Left cardiac atrium (tissue), 4 donors: ENCODE results near the gene MX2. TPM values are rescaled to one million over a fixed set of nuclear protein-coding genes. Genes with fewer than 3 reads are reported as not detected.

ENCODE experiments used
- ATAC-seq, 2 donors: fragments of 200-7000 bp; cut with Tn5 transposase; one replicate each; pipeline ENCODE4 v1.9.1; 2020; ENCODE audit warnings: mild to moderate bottlenecking in 2 of 2, moderate library complexity in 2 of 2
- DNase-seq: peaks from one replicate; pipeline ENCODE4 v3.0.0-alpha.2; 2020
- intact Hi-C, 2 donors: fragments of 100-400 bp; cut with DNase I; formaldehyde crosslinking; loops; one replicate each; pipeline versions ENCODE4 v1.14.1 to v1.15.1; 2022 to 2023
- total RNA-seq, 2 donors: library from RNA; stranded (reverse); fragmentation: NEBNext Ultra II Directional; extraction: Animal tissue kit (Norgen Biotek cat#: 25700); gene quantifications; one replicate each; pipeline ENCODE4 v1.2.1, GENCODE V29; 2021
- donor health status: DM: no; HTN: yes; CAD: no.
- donor health status: DM: no; HTN: yes; CAD: no; lungs with severe emphysema.
- donor health status: DM: yes; HTN: yes; CAD: no.
- donor health status: Dilated cardiomyopathy.

MX2 gene
- total RNA-seq, 2 donors from 2014 or later = 7.7 to 14.7 TPM

DNA sequence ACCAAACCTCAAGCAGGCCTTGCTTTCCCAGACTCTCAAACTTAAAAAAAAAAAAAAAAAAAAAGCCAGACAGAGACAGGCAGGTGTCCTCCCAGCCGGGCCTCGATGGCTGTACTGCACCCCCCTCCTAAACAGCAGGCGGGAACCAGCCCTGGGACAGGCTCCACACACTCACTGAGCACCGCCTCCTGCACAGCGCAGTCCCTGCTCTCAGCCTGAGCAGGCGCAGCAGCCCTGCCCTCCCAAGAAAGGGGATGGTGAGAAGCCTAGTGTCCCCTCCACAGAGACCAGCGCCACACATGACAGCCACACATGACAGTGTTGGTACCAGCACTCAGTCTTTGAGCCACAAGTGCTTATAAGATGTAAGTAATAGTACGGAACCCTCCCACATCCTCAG is 11.9 kb downstream of the MX2 start:
- no peak for ATAC-seq
- intact Hi-C loops = no loop called here
- no peak for DNase-seq

DNA sequence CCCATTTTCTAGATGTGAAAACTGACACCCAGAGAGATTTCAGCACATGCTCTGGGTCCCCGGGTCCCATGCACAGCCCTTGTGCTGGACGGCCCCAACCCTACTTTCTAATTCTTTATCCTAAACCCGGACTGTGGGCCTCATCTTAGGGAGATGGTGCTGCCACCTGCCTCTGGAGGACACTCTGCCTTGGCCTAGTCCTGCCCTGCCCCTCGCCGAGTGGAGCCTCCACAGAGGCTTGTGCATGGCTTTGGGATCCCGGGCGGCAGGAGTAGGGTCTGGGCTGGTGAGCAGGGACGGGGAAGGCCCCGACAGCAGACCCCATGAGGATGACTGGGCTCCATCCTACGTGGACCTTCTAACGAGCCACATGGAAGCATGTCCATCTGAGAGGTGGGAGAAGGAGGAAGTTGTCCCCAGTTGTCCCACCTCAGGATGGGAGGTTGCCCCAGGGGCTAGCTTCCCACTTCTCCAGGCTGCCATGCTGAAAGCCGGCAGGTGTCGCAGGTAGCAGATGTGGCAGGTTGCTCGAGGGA is 12.4 kb downstream of the MX2 start:
- intact Hi-C loops = no loop called here
- ATAC-seq (no peak), DNase-seq (no peak)

DNA sequence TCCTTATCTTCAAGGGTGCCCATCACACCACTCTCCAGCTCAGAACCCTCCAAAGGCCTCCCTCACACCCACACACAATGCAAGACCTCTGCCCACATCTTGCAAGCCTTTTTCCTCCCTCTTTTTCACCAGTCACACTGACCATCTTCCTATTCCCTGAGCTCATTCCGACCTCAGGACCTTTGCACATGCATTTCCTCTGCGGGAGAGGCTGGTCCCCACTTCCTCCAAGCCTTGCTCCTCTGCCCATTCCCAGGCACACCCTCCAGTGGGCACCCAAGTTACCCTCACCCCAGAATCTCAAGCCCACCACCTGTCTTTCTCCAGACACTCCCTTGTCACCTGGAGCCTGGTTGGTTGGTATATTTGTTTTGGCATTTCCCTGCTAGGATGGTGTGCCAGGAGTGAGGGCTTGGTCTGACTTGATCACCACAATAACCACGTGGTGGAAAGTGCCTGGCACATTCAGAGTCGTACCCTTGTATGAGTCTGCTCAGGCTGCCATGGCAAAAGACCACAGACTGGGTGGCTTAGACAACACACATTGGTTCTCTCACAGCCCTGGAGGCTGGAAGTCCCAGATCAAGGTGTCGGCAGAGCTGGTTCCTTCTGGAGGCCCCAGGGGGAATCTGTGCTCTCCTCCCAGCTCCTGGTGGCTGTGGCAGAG is 13.2 kb downstream of the MX2 start:
- no peak for ATAC-seq
- intact Hi-C loops = no loop called here
- no peak for DNase-seq

DNA sequence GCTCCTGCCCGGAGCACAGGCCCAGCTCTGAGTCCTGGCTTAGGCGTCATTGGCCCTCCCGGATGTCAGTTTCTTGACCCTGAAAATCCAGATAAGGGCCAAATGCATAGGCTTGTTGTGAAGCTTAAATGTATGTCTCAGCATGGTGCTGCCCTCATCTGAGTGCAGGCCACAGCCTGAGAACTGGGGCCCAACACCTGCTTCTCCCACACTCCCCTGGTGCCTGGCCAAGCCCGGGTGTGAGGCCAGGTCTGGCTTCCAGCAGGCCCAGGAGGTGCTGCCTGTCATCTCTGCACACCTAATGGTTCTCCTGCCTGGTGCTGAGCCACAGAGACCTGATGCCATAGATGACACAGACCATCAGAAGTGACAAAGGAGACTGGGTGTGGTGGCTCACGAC is 14.0 kb downstream of the MX2 start:
- ATAC-seq = no peak
- intact Hi-C loops = no loop called here
- no peak for DNase-seq

DNA sequence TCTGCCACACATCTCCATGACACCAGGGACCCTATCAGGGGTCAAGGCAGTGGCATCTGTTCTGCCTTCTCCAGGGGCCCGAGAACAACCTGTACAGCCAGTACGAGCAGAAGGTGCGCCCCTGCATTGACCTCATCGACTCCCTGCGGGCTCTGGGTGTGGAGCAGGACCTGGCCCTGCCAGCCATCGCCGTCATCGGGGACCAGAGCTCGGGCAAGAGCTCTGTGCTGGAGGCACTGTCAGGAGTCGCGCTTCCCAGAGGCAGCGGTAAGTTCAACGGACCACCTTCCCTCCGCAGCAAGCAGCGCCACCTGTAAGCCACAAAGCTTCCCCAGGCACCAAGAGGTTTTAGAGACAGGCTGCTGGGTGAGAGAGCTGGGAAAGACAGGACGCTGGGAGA is 15.9 kb downstream of the MX2 start:
- intact Hi-C loops = no loop called here
- DNase-seq (no peak), ATAC-seq (no peak)

DNA sequence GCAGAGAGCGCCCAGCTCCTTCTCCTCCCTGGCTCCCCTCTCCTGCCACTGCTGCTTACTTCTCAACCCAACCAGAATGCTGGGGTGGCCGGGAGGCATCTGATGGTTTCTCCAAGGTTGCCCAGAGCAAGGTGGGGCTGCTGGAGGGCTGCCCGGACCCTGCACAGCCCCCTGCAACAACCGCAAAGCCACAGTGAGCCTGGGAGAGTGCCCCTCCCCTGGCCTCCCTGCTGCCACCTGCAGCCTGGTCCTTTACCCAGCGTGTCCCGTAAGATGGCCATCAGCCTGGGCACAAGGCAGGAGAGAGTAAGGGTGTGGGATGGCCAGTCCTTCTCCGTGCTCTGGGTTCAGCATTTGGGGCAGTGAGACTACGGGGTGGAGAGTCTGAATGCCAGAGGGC is 17.0 kb downstream of the MX2 start:
- intact Hi-C loops = no loop called here
- DNase-seq (no peak), ATAC-seq (no peak)

DNA sequence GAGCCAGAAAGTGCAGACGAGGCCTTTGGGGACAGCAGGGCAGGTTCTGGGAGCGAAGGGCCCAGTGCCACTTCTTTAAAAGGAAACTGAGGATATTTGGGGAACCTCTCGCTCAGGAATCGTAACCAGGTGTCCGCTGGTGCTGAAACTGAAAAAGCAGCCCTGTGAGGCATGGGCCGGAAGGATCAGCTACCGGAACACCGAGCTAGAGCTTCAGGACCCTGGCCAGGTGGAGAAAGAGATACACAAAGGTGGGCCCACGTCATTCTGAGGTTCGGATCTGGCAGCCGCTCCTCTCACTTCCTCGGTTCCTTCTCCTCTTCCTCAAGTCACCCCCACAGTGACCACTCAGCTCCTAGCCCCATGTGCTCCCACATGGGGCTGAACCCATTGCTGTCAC is 18.1 kb downstream of the MX2 start:
- intact Hi-C loops = no loop called here

DNA sequence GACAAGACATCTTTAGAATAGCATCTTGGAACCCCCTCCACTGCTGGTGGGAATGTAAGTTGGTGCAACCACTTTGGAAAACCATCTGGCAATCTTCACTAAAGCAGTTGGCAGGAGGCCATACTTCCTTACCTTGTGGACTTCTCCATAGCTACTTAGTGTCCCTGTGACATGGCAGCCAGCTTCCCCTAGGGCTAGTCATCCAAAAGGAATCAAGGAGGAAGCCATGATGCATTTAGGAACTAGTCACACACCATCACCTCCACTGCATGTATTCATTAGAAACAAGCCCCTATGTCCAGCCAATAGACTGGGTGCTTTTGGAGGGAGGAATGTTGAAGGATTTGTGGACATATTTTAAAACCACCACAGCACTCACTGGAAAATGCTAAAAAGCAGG is 19.9 kb downstream of the MX2 start:
- intact Hi-C loops = no loop called here
- DNase-seq = no peak
- no peak for ATAC-seq

More for the DNA sequence above, 18.1 kb downstream of the MX2 start:
- DNase-seq = no peak
- no peak for ATAC-seq

DNA sequence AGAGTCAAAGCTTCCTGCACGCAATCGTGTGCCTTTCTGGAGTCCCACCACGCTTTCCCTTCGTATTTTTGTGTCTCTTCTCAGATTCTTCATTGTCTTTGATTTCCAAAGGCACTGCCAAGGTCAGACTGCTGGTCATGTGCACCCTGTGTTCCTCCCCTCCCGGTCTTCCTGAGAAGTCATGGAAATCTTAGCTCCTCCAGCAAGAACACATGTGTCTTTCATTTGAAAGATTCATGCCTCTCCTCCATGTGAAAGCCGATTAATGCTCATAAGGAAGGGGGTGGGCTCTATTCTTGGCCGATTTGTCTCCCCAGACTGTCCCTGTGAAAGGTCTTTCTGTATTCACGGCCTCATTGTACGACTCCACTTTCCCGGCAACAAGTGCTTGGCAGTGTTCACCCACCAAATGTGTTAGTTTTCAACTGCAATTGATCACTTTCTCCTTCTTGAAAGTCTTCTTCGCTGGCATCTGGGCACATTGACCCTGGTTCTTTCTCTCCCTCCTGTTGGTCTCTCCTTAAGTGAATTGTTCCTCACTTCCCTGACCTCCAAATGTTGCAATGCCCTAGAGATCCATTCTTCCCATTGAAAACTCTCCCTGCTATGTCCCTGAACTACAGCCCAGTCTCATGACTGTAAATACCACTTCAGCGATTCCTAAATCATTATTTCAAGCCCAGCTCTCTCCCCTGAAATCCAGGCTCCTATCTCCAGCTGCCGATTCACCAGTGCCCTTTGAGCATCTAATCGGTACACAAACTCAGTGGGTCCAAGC is 25.4 kb downstream of the MX2 start:
- DNase-seq = no peak
- no peak for ATAC-seq
- intact Hi-C loops = no loop called here

DNA sequence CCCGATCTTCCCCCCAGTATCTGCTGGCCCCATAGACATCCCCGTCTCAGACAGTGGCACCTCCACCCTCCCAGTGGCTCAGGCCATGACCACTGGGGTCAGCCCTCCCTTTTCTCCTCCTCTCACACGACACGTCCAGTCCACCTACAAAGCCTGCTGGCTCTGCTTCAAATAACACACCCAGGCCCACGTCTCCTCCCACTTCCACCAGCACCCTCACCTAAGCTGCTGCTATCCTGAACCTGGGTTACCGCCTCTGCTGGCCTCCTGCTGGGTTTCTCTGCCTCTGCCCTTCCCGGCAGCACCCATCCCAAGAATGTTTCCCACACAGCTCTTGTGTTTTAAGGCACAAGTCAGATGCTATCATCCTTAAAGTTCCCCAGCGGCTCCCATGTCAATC is 26.0 kb downstream of the MX2 start:
- no peak for DNase-seq
- no peak for ATAC-seq
- intact Hi-C loops = no loop called here

DNA sequence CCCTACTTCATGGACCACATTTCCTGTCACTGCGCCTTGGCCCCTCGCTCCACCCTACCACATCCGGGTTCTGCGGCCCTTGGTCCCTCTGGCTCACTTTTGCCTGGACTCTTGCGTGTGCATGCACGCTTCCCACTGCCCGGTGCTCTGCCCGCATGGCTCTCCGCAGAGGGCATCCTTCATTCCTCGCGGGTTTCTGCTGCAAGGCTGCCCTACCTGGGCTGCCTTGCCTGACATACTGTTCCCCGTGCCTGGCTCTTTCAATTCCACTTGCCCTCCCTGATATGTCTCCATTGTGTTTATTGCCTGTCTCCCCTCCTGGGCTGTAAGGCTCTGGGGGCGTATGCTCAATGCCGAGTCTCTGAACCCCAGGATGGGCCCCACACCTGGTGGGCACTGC is 26.4 kb downstream of the MX2 start:
- DNase-seq (no peak), ATAC-seq (no peak)

DNA sequence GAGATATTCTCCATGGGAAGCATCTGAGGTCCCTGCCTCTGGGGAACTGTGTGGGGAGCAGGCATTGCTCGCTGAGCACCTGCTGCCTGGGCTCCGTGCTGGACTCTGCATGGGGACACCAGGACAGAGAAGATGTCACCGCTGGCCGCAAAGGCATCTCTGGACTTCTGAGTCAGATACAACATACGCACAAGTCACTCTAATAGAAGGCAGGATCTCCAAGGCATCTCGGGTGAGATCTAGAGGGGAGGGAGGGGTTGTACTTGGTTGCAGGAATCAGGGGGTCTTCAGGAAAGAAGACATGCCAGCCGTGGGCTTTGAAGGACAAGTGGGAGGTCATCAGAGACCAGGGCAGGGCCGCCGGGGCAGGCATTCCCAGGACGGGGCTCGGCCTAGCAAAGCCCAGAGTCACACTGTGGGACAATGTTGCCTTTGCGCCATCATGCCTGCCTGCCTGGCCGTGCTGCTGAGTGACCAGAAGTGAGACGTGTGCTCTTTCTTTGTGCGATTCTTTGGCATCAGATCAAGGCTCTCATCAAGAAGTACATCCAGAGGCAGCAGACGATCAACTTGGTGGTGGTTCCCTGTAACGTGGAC is 28.3 kb downstream of the MX2 start:
- intact Hi-C loops = no loop called here
- ATAC-seq (no peak), DNase-seq (no peak)

More for the DNA sequence above, 26.4 kb downstream of the MX2 start:
- intact Hi-C loops = no loop called here

DNA sequence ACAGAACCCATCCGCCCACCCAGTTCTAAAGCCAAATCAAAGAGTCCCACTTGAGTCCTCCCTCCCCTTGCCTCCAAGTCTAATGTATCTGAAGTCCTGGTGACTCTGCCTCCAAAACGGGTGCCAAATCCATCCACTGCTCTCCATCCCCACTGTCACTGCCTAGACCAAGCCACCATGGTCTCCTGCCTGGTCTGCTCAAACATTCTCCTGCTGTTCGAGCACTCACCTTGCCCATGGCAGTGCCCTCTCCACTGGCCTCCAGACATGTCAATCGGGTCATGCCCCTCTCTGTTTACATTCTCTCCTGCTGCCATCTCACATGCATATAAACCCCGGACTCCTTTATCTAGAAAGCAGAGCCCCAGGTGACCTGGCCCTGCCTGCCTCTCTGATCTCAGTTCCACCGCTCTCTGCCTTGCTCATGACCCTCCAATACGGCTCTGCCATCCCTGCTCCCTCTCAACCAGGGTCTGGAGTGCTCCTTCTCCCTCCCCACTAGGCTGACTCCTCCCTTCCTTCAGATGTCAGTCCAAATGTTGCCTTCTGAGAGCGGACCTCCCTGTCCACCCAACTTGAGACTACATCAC is 32.1 kb downstream of the MX2 start:
- intact Hi-C loops = no loop called here
- DNase-seq (no peak), ATAC-seq (no peak)

DNA sequence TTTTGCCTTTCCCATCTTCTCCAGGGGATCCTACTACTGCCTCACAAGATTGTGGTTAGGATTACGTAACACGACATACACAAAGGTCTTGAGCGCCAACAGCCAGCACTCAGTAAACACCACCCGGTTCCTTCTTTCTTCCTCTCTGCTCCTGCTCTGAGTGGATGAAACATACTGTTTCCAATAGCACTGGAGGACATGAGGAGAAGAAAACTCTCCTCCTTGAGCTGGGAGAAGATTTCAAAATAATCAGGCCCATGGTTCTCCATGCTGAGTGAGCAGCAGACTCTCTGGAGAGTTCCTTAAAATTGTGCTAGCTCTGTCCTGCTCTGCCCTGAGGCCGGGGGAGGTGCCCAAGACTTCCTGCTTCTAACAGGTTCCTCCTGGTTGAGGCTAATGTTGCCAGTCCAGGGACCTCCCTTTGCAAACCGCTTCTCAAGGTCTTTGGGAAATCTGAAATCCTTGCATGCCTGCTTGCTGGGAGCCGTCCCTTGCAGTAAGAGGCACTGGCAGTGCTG is 34.8 kb downstream of the MX2 start:
- ATAC-seq (peak in 1 of 2 donors; percentile 79), DNase-seq (no peak)
- intact Hi-C loops = no loop called here

DNA sequence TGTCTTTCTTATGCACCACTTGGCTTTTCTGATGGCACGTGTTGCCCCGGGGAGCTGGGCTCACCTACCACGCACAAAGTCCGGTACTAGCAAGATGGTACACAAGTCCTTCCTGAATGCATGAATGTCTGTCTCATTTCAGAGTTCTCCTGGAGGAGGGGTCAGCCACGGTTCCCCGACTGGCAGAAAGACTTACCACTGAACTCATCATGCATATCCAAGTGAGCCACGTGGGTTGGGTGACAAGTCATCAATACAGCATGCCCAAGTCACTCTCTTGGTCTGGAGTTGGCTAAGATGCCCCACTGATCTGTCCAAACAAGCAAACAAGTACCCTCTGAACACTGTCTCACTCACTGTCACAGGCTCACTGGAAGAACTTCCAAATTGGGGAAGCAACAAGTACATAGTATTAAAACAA is 35.7 kb downstream of the MX2 start:
- intact Hi-C loops = no loop called here
- DNase-seq (no peak), ATAC-seq (peak in 1 of 2 donors; percentile 20)

DNA sequence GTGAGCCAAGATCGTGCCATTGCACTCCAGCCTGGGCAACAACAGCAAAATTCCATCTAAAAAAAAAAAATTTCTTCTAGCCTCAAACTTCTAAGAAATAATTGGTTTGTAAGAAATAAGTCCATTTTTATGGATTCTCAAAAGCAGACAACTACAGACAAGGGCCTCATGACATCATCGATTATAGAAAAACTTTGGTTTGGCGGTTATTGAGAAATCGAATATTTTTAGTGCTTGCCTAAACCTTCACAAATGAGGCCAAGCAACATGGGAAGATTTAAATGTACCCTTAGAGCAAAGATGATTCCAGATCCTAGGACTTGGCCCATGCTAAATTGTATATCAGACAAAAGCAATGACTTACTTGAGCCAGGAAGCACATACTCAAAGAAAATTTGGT is 36.4 kb downstream of the MX2 start:
- intact Hi-C loops = no loop called here
- no peak for ATAC-seq
- DNase-seq = no peak

DNA sequence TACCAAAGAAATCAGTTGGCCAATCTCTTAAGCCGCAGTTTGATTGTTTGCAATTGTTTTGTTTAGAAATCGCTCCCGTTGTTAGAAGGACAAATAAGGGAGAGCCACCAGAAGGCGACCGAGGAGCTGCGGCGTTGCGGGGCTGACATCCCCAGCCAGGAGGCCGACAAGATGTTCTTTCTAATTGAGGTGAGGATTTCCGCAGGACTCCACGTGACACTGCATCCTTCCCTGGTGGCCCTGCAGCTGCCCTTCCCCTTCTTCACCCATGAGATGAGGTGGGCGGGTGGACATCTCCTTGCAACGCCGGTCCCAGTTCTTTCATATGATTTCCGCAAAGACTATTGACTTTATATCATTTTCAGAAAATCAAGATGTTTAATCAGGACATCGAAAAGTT is 37.0 kb downstream of the MX2 start:
- ATAC-seq (no peak), DNase-seq (no peak)
- intact Hi-C loops = no loop called here

DNA sequence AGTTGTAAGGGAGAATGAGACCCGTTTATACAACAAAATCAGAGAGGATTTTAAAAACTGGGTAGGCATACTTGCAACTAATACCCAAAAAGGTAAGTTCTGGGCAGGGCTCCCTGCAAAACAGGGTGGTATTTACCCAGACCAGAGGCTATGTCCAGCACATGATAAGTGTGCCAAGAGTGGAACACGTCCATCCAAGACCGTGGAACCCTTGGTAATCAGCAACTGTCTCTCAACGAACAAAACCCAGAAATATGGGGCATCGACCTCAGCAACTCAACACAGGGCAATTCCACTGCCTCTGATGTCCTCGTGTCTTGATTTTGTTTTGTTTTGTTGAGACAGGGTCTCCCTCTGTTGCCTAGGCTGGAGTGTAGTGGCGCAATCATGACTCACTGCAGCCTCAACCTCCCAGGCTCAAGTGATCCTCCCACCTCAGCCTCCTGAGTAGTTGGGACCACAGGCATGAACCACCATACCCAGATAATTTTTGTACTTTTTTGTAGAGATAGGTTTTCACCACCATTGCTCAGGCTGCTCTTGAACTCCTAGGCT is 37.5 kb downstream of the MX2 start:
- ATAC-seq = no peak
- intact Hi-C loops = no loop called here
- DNase-seq = no peak

DNA sequence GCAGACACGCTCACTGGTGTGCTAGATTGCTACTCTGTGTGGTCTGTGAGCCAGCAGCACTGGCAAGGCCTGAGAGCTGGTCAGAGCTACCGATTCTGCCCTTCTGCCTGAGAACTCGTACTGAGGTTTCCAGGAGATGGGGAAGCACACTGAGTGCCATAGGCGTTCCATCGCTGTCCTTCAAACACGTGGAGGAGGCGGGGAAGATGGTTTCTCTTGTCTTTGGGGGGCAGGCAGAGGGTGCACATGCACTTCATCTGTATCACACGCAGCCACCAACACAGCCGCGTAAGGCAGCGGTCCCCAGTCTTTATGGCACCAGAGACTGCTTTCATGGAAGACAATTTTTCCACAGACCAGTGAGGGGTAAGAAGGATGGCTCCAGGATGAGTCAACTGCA is 40.4 kb downstream of the MX2 start:
- DNase-seq = no peak
- intact Hi-C loops = no loop called here

DNA sequence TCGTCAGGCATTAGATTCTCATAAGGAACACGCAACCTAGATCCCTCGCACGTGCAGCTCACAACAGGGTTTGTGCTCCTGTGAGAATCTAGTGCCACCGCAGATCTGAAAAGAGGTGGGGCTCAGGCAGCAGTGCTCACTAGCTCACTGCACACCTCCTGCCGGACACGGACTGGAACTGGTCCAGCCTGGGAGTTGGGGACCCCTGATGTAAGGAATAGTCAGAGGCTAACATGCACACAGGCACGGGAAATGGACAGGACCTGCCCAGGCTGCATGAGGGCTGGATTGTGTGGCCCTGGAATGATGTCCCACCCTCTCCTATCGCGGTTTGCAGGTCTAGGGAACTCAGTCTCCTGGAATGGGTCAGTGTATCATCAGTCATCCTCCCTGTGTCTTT is 41.0 kb downstream of the MX2 start:
- ATAC-seq (no peak), DNase-seq (no peak)
- intact Hi-C loops = no loop called here

More for the DNA sequence above, 40.4 kb downstream of the MX2 start:
- no peak for ATAC-seq
